MM.1S (cell line): ENCODE data around the gene PGBD4.

ENCODE experiments used
- DNase-seq: peaks from one replicate; pipeline ENCODE4 v3.0.0-alpha.2; 2015
- H2AFZ ChIP-seq: fragments of 300-600 bp; sonication (generic); 2 replicates; pipeline ENCODE4 v1.6.0; 2016; ENCODE audit warnings: antibody characterized with exemption, low read length
- H3F3A ChIP-seq: fragments of 300-600 bp; sonication (generic); 2 replicates; pipeline ENCODE4 v1.6.1; 2016; ENCODE audit warnings: mild to moderate bottlenecking, antibody characterized with exemption, low read length, moderate library complexity, mixed read lengths; ENCODE audit not compliant: insufficient read depth
- H3K27ac ChIP-seq: fragments of 300-600 bp; sonication (generic); 2 replicates; pipeline ENCODE4 v1.5.1; 2016; ENCODE audit warnings: mild to moderate bottlenecking, low read length
- H3K27me3 ChIP-seq: fragments of 300-600 bp; sonication (generic); replicated peaks from 2 replicates; pipeline ENCODE4 v1.6.0; 2016; ENCODE audit warnings: low read length; ENCODE audit not compliant: insufficient read depth
- H3K36me3 ChIP-seq: fragments of 300-600 bp; sonication (generic); replicated peaks from 2 replicates; pipeline ENCODE4 v1.6.1; 2016; ENCODE audit warnings: mild to moderate bottlenecking, low read length, mixed read lengths; ENCODE audit not compliant: insufficient read depth
- H3K4me1 ChIP-seq: fragments of 300-600 bp; sonication (generic); 2 replicates; pipeline ENCODE4 v1.6.1; 2016; ENCODE audit warnings: low read length, mixed read lengths
- H3K4me2 ChIP-seq: fragments of 300-600 bp; sonication (generic); 2 replicates; pipeline ENCODE4 v1.6.0; 2016; ENCODE audit warnings: low read depth, low read length
- H3K4me3 ChIP-seq: fragments of 300-600 bp; sonication (generic); 2 replicates; pipeline ENCODE4 v1.5.1; 2016; ENCODE audit warnings: low read length, mixed read lengths
- H3K79me2 ChIP-seq: fragments of 300-600 bp; sonication (generic); 2 replicates; pipeline ENCODE4 v1.6.1; 2016; ENCODE audit warnings: mixed run types, low read length, mixed read lengths
- H3K9ac ChIP-seq: fragments of 300-600 bp; sonication (generic); 2 replicates; pipeline ENCODE4 v1.6.1; 2016; ENCODE audit warnings: low read length, mixed read lengths
- H3K9me2 ChIP-seq: fragments of 300-600 bp; sonication (generic); replicated peaks from 2 replicates; pipeline ENCODE4 v1.6.1; 2016; ENCODE audit warnings: mild to moderate bottlenecking, low read length, mixed read lengths; ENCODE audit not compliant: insufficient read depth
- H3K9me3 ChIP-seq: fragments of 300-600 bp; sonication (generic); replicated peaks from 2 replicates; pipeline ENCODE4 v1.6.1; 2016; ENCODE audit warnings: mild to moderate bottlenecking, low read length, mixed read lengths; ENCODE audit not compliant: insufficient read depth
- H4K20me1 ChIP-seq: fragments of 300-600 bp; sonication (generic); 2 replicates; pipeline ENCODE4 v1.6.1; 2016; ENCODE audit warnings: mild to moderate bottlenecking, low read length, moderate library complexity, mixed read lengths; ENCODE audit not compliant: insufficient read depth
- EZH2 ChIP-seq: fragments of 300-600 bp; sonication (generic); optimal IDR thresholded peaks from 2 replicates; pipeline ENCODE3; 2017; ENCODE audit warnings: low read depth, mild to moderate bottlenecking, antibody characterized with exemption, low read length, mixed read lengths
- EZH2phosphoT487 ChIP-seq: fragments of 300-600 bp; sonication (generic); IDR thresholded peaks from 2 replicates; pipeline ENCODE4 v1.6.1; 2018; ENCODE audit warnings: antibody characterized with exemption, low read length
- TF ChIP-seq, protein P1 (sequence below): fragments of 300-600 bp; sonication (generic); IDR thresholded peaks from 2 replicates; pipeline ENCODE4 v1.5.1; 2016; ENCODE audit warnings: antibody characterized with exemption, low read length, mixed read lengths

The PGBD4 gene

GRCh38 chr15:34124651-34125050 lies 22.8 kb downstream of the PGBD4 start:
- H3K9ac ChIP-seq: no peak overlapping the region
- TF ChIP-seq EZH2phosphoT487 (no peak), EZH2 (no peak)
- TF ChIP-seq, protein P1, sequence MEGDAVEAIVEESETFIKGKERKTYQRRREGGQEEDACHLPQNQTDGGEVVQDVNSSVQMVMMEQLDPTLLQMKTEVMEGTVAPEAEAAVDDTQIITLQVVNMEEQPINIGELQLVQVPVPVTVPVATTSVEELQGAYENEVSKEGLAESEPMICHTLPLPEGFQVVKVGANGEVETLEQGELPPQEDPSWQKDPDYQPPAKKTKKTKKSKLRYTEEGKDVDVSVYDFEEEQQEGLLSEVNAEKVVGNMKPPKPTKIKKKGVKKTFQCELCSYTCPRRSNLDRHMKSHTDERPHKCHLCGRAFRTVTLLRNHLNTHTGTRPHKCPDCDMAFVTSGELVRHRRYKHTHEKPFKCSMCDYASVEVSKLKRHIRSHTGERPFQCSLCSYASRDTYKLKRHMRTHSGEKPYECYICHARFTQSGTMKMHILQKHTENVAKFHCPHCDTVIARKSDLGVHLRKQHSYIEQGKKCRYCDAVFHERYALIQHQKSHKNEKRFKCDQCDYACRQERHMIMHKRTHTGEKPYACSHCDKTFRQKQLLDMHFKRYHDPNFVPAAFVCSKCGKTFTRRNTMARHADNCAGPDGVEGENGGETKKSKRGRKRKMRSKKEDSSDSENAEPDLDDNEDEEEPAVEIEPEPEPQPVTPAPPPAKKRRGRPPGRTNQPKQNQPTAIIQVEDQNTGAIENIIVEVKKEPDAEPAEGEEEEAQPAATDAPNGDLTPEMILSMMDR: no peak
- no peak overlapping the region for H3K4me3 ChIP-seq
- H3K4me2 ChIP-seq: no peak overlapping the region
- DNase-seq: no peak
- H3K27ac ChIP-seq: no peak overlapping the region
- no peaks in the 10 kb centered on the region for H3F3A ChIP-seq
- no peaks in the 10 kb centered on the region for H3K36me3 ChIP-seq
- H4K20me1 ChIP-seq: no peaks in the 10 kb centered on the region
- H2AFZ ChIP-seq: no peak overlapping the region
- no peaks in the 10 kb centered on the region for H3K9me3 ChIP-seq
- H3K4me1 ChIP-seq: no peaks in the 10 kb centered on the region
- no peaks in the 10 kb centered on the region for H3K9me2 ChIP-seq
- no peaks in the 10 kb centered on the region for H3K27me3 ChIP-seq
- no peaks in the 10 kb centered on the region for H3K79me2 ChIP-seq

DNA sequence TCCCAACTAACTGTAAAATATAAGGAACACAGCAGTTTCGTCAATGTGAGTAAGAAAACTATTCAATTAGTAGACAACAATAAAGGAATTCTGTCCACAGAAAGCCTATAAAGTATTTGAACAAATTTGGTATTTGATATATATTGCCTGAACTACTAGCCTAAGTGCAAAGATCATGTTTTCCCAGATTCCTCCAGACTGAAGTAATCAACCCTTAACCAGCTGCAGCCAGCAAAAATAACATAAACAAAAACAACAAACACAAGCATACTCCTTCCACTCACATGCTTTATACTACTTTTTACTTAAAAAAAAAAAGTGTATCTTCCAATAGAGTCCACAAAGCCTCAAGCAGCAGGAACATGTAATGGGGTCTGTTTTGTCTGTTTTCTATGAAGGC lies 24.1 kb downstream of the PGBD4 start:
- no peak for TF ChIP-seq EZH2phosphoT487
- TF ChIP-seq, protein P1: no peak
- no peak for TF ChIP-seq EZH2
- Histone ChIP-seq H4K20me1 (no peaks in the 10 kb centered on the region), H3K79me2 (no peaks in the 10 kb centered on the region), H3K4me3 (no peak overlapping the region), H3K4me1 (no peaks in the 10 kb centered on the region), H3F3A (no peaks in the 10 kb centered on the region), H3K9ac (no peak overlapping the region), H3K27ac (no peak overlapping the region), H3K9me3 (no peaks in the 10 kb centered on the region), H3K9me2 (no peaks in the 10 kb centered on the region), H3K27me3 (no peaks in the 10 kb centered on the region), H2AFZ (no peak overlapping the region), H3K36me3 (no peaks in the 10 kb centered on the region), H3K4me2 (no peak overlapping the region)
- DNase-seq: no peak

DNA sequence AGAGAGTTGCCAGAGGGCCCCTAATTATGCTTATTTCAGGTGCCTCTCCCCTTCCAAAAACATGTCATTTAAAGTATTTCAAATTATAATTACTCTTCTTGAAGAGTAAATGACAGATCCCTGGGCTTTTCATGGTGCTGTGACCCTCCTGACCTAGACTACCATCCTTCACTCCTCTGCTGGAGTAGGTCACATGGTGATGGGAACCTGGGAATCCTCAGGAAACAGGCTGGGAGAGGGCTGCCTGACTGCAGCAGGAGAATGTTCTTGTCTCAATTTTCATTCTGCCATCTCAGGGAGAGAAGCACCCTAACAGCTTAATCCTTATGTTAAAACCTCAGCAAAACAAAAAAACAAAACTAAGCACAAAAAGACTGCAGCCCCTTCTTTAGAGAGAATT lies 24.6 kb downstream of the PGBD4 start:
- Histone ChIP-seq H3K27me3 (no peaks in the 10 kb centered on the region), H4K20me1 (no peaks in the 10 kb centered on the region), H3K27ac (no peak overlapping the region), H3K4me1 (no peaks in the 10 kb centered on the region), H3K9ac (no peak overlapping the region), H3K4me3 (no peak overlapping the region), H2AFZ (no peak overlapping the region), H3K9me3 (no peaks in the 10 kb centered on the region), H3K4me2 (no peak overlapping the region), H3K79me2 (no peaks in the 10 kb centered on the region), H3F3A (no peaks in the 10 kb centered on the region), H3K9me2 (no peaks in the 10 kb centered on the region), H3K36me3 (no peaks in the 10 kb centered on the region)
- no peak for DNase-seq
- no peak for TF ChIP-seq EZH2phosphoT487

DNA sequence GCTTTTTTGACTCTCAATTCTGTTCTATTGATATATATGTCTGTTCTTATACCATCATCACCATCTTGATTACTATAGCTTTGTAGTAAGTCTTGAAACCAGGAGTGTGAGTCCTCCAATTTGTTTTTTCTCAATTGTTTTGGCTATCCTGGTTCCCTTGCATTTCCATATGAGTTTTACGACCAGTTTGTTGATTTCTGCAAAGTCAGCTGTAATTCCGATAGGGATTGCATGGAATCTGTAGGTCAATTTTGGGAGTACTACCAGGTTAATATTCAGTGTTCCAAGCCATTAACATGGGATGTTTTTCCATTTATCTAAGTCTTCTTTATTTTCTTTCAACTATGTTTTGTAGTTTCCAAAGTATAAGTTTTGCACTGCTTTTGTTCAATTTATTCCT lies 27.0 kb downstream of the PGBD4 start:
- no peak overlapping the region for H2AFZ ChIP-seq
- no peaks in the 10 kb centered on the region for H4K20me1 ChIP-seq
- no peak for TF ChIP-seq EZH2
- TF ChIP-seq, protein P1: no peak
- no peak for TF ChIP-seq EZH2phosphoT487
- no peaks in the 10 kb centered on the region for H3K36me3 ChIP-seq
- DNase-seq: no peak
- no peaks in the 10 kb centered on the region for H3K79me2 ChIP-seq
- no peak overlapping the region for H3K4me3 ChIP-seq
- no peaks in the 10 kb centered on the region for H3F3A ChIP-seq
- no peak overlapping the region for H3K9ac ChIP-seq
- no peaks in the 10 kb centered on the region for H3K27me3 ChIP-seq
- no peak overlapping the region for H3K27ac ChIP-seq
- no peak overlapping the region for H3K4me2 ChIP-seq
- H3K9me3 ChIP-seq: no peaks in the 10 kb centered on the region
- no peaks in the 10 kb centered on the region for H3K4me1 ChIP-seq
- no peaks in the 10 kb centered on the region for H3K9me2 ChIP-seq
